GM21825 (cell line): ENCODE measurements around the gene MTFP1.

Experiments used
- ATAC-seq: cut with Tn5 transposase; IDR thresholded peaks from one replicate; pipeline ENCODE4 v1.9.1; 2021; ENCODE audit warnings: mild to moderate bottlenecking, moderate library complexity; ENCODE audit not compliant: unreplicated experiment

MTFP1 gene, protein sequence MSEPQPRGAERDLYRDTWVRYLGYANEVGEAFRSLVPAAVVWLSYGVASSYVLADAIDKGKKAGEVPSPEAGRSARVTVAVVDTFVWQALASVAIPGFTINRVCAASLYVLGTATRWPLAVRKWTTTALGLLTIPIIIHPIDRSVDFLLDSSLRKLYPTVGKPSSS

GRCh38 chr22:30425616-30426387, at the start of gene MTFP1:
TSS of gene MTFP1 (plus strand) at chr22:30425768. CDS start at chr22:30425880, 112 bp downstream.
- no peak for ATAC-seq

DNA sequence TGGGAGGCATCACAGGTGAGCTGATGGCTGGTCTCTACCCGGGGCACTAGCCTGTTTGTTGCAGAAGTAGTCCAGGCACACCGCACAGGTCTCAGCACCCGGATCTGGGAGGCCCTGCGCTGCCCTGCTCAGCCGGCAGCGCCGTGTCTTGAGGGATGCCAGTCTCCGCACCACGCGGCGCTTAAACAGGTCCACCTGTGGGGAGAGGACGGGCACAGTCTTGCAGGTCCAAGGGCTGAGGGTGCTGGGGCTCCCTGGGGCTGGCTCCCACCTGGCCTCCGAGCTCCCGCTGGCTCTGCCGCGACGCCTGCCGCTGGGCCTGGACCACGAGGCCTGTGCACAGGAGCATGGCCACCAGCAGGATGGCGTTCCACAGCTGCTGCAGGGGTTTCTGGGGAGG, 45.6 kb upstream of the MTFP1 start:
- no peak for ATAC-seq

- ATAC-seq, result no peak
Observed at GRCh38 chr22:30381264-30381663, 44.3 kb upstream of the MTFP1 start.

- ATAC-seq, result no peak
Observed at GRCh38 chr22:30382340-30382739, 43.2 kb upstream of the MTFP1 start.

- no peak for ATAC-seq
Observed at GRCh38 chr22:30383061-30383460, 42.5 kb upstream of the MTFP1 start.

DNA sequence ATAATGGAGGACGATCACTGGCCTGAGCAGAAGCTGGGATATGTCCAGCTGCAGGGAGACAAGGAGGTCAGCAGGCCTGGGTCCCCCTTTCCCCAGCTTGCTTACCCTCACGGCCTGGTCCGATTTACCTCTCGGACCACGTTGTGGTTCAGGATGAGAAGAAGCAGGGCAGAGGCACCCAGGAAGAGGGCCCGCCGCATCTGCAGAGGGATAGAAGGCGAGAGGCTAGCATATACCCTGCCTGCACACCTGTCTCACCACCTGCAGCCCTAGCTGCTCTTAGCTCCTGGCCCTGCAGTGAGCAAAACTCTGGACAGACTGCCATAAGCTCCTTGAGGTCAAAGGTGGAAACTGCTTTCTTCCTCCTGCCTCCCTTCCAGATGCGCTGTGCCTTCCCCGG, 39.6 kb upstream of the MTFP1 start:
- no peak for ATAC-seq

- ATAC-seq, result no peak
Observed at GRCh38 chr22:30386608-30386959, 39.0 kb upstream of the MTFP1 start.

DNA sequence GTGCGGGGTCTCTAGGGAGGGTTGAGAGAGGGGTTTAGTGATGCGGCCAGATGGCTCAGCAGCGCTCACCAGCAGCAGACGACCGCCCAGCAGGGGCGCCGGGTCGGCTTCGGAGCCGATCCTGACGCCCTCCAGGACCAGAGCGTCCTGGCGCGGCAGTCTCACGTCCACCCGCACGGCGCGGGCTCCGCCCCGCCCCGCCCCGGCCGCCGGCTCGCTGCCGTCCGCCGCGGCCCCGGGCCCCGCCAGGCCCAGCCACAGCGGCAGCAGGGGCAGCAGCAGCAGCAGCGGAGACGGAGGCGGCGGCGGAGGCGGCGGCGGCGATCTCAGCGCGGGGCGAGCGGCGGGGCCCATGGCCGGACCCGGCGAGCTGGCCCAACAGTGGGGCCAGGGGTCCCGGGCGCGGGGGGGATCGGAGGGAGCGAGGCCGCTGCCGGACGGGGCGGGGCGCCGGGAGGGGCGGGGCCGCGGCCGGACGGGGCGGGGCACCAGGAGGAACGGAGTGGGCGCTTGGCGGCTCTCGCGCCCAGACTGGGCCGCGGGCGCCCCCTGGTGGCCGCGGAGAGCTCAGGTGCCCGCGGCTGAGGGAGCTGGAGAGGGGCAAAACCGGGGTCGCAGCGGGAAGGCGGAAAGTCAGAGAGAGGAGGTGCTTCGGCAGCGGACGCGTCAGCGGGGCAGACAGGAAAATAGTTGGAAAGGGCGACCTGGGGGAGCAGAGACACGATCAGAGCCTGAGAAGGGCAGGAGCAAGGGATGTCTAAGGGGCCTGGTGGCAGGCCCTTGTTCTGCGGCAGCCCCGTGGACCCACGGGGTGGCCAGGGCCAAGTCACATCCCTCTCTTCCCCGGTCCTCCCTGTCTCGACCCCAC, 38.4 kb upstream of the MTFP1 start, which contains the start of gene RNF215:
TSS of gene RNF215 (minus strand) at position 452 of the 868 bp plus-strand sequence. CDS start at position 354, 98 bp downstream.
- peak; percentile 70 for ATAC-seq

GRCh38 chr22:30390974-30391691, 34.4 kb upstream of the MTFP1 start:
- ATAC-seq, result no peak

DNA sequence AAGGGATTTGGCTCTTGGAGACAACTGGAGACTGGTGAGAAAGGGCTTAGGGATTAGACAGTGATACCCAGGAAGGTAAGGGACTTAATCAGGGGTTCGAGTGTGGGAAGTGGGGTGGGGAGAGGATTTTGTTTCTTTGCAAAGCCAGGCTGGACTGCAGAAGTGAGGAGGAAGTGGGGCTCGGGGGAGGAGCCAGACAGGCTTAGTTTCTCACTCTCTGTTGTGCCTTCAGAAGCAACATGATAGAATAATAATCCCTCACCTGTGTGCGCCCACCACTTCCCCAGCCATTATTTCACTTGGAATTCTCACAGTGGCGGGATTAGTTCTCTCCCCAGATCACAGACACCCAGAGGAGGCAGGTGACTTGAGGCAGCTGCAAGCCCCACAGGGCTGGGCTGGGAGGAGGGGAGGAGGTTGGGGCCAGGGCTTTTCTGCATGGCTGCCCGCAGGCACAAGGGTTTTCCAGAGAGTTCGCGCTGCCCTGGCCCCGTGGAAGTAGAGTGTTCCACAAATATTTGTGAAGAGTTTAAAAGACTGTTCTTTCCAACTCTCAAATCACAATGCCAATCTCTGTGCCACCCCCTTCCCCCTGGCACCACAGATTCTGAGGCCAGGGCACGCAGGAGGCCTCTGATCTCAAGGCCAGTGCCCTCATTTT, 32.8 kb upstream of the MTFP1 start:
- no peak for ATAC-seq

GRCh38 chr22:30393322-30393680, 32.3 kb upstream of the MTFP1 start:
- no peak for ATAC-seq

DNA sequence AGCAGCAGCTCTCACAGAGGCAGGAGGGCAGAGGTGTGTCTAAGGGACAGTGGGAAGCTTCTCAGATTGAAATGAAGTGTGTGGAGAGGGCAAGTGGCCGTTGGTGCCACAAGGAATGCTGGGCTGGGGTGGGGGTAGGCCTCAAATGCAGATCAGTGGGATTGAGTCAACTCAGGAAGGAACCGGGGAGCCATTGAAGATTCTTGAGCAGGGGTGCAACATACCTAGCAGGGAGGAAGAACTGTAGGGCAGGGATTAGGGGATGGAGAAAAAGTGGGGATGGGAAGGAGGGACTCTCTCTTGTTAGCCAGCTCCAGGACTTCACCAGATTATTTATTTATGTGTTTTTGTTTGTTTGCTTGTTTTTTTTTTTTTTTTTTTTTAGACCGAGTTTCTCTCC, 31.7 kb upstream of the MTFP1 start:
- ATAC-seq, result no peak

DNA sequence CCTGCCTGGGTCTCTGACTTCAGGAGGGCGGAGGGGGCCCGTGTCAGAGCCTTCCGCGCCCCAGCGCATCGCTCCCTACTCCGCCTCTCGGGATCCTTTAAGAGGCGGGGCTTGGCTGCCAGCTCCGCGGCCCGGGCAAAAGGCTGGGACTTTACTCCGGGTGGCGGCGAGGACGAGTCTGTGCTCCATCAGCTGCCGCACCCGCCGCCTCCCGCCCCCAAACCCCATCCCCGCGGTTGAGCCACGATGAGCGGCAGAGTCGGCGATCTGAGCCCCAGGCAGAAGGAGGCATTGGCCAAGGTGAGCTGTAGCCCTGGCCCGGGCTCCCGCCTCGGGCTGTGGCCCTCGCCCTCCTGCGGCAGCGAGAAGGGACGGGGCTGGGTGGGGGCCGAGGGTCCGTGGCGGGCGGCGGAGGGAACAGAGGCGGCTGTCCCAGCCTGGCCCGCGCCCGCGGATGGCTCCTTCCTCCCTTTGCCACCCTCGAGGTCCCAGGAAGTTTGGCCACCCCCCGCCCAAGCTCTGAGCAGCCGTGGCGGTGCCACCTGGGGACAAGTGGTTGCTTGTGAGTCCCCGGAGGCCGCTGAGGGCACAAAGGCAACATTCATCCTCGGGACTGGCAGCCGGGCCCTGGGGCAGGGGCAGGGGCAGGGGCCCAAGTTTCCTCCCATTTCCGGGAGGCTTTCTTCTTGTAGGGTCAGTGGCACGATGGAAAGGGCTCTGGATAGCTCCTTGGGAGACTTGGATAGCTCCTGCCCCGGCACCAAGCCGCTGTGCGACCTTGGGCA, 28.5 kb upstream of the MTFP1 start, which contains the start of gene SEC14L2:
TSS of gene SEC14L2 (plus strand) at position 148 of the 785 bp plus-strand sequence. CDS start at position 247, 99 bp downstream.
- ATAC-seq, result no peak

DNA sequence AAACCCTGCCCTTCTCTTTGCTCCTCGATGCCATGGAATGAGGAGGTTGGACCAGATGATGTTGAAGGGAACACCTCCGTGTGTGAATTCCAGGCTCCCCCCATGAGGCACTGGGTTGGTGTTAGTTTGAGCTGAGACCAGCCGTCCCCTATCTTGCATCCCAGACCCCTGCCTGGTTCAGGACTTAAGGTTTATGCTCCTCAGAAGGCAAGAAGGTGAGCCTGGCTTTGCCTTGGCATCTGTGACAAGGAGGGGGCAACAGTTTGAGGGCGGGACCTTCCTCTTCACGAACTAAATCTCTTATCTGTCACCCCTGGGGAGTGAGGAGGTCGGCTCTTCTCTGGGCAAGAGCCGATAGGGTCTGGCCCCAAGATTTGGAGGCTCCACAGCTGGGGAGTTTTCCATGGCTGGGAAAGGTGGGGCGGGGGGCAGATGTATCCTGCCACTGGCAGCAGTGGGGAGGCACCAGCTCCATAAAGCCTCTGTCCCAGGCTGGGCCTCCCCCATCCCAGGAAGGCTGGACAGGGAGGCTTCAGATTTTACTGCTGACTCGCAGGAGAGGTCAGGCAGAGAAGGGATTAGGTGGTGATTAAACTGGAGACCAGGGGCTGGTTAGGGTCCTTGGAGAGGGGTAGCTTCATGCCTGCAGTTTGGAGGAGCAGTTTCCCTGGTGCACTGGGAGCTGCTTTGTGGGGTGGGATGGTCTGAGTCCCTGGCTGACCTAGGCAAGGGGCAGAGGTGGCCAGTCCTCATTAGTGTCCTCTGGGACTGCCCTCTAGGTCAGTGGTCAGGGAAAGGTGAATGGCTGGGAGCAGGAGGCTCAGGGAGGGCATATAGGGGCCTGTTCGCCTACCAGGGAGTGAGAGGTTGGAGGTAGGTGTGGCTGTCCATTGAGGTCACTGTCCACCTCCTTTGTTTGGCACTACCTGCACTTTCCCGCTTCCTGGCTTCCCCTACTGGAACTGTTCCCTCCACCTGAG, 27.6 kb upstream of the MTFP1 start:
- no peak for ATAC-seq

DNA sequence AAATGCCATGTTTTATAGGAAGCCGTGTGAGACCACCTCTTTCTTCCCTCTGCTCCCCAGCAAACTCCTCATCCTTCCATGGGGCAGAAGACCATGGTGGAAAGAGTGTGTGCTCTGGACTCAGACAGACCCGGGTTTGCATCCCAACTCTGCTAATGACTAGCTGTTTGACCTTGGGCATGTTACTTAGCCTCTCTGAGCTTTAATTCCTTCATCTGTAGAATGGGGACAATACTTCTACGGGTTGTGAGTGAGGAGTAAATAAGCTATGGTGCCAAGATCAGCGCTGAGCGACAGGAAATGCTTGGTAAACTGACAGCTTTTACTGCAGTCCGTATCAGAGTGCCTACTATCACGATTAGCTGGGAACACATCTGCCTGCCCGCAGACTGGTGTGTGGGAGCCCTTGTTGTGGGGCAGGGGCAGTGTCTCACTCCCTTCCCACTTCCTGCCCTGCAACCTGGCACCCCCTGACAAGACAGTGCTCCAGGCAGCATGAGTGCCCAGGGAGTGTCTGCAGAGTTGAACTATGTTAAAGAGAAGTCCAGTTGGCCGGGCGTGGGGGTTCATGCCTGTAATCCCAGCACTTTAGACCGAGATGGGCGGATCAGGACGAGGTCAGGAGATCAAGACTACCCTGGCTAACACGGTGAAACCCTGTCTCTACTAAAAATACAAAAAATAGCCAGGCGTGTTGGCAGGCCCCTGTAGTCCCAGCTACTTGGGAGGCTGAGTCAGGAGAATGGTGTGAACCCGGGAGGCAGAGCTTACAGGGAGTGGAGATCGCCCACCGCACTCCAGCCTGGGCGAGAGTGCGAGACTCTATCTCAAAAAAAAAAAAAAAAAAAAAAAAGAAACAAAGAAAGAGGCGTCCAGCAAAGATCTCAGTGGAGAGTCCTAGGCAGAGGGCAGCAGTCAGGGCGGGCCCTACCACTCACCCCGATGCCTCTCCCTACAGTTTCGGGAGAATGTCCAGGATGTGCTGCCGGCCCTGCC, 26.6 kb upstream of the MTFP1 start:
- ATAC-seq, result no peak

- ATAC-seq, result no peak
Observed at GRCh38 chr22:30399718-30400117, 25.9 kb upstream of the MTFP1 start.

GRCh38 chr22:30400159-30400558, 25.4 kb upstream of the MTFP1 start:
- ATAC-seq, result no peak
